Sigmoid colon (tissue), 4 donors: Measurements from ENCODE around the gene STAP2.

ENCODE experiments used
- EP300 ChIP-seq, 4 donors: sonication (generic); formaldehyde crosslinking; IDR thresholded peaks; one replicate each; pipeline ENCODE4 v1.6.1; 2017; ENCODE audit warnings: antibody characterized with exemption in 4 of 4
- POLR2A ChIP-seq, 2 donors: fragments of 450-650 bp; IDR thresholded peaks; one replicate each; pipeline ENCODE4 v1.6.1; 2016; ENCODE audit warnings: antibody characterized with exemption in 2 of 2, mild to moderate bottlenecking in 2 of 2, moderate library complexity in 2 of 2
- POLR2AphosphoS5 ChIP-seq, 4 donors: sonication (generic); formaldehyde crosslinking; IDR thresholded peaks; one replicate each; pipeline ENCODE4 v1.6.1; 2017; ENCODE audit warnings: antibody characterized with exemption in 4 of 4
- TF ChIP-seq, protein P1 (sequence below), 4 experiments: fragments of 450-650 bp in 3 of 4; fragments of 200-600 bp in 1 of 4; IDR thresholded peaks; one replicate each; pipeline ENCODE4 v1.5.1; 2016 to 2019; ENCODE audit warnings: antibody characterized with exemption in 4 of 4, mild to moderate bottlenecking in 3 of 4, moderate library complexity in 2 of 4

DNA sequence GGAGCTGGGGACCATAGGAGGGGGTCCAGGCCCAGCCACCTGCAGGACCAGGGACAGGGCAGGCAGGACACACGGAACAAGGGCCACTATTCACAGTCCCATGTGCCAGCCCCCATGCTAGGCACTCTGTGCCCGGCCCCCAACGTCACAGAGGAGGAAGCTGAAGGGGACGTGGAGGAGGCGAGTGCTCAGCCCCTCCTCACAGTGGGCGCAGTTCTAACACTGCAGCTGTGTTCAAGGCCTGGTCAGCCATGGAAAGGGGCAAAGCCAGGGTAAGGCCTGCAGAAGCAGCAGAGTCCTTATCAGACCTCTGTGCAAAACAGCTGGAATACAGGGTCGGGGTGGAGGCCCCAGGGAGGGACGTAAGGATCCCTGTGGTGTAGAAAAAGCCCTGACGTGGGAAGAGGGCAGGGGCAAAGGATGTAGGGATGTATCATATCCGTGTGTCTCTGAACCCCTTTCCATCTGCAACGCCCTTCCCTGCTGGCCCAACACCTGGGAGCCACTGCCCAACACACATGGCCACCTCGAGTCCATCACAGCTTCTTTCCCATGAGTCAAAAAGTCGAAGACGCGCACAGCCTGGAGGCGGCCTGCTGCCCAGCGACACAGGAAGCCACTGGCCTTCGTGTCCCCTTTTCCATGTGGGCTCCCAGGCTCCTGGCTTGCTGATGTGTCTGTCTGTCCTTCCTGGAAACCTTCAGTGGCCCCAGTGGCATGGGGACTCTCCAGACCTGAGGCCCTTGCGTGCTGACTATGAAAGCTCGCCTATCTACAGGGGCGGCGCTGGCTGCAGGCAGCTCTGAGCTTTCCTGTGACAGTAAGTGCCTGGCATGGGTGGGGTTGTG is 33.8 kb upstream of the STAP2 start:
- TF ChIP-seq, protein P1, sequence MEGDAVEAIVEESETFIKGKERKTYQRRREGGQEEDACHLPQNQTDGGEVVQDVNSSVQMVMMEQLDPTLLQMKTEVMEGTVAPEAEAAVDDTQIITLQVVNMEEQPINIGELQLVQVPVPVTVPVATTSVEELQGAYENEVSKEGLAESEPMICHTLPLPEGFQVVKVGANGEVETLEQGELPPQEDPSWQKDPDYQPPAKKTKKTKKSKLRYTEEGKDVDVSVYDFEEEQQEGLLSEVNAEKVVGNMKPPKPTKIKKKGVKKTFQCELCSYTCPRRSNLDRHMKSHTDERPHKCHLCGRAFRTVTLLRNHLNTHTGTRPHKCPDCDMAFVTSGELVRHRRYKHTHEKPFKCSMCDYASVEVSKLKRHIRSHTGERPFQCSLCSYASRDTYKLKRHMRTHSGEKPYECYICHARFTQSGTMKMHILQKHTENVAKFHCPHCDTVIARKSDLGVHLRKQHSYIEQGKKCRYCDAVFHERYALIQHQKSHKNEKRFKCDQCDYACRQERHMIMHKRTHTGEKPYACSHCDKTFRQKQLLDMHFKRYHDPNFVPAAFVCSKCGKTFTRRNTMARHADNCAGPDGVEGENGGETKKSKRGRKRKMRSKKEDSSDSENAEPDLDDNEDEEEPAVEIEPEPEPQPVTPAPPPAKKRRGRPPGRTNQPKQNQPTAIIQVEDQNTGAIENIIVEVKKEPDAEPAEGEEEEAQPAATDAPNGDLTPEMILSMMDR (IDR thresholded peaks at IDR 0.05), result no peak
- TF ChIP-seq EP300 (IDR thresholded peaks at IDR 0.05) (no peak), POLR2A (IDR thresholded peaks at IDR 0.05) (no peak), POLR2AphosphoS5 (IDR thresholded peaks at IDR 0.05) (no peak)
